Caco-2 (cell line): ENCODE measurements around the gene TOR1B. TPM values are rescaled to one million over a fixed set of nuclear protein-coding genes. Genes with fewer than 3 reads are reported as not detected.

Experiments
- BruUV-seq: library from RNA; stranded (reverse); fragments of 400-500 nt; replicated peaks from 2 replicates; lab custom pipeline; 2021; lab: Mats Ljungman, UMichigan
- CTCF ChIA-PET: fragments of 300-600 bp; sonication (Branson Sonifier 250); formaldehyde crosslinking; loops from one replicate; lab custom pipeline; 2022; ENCODE audit warnings: antibody characterized with exemption; lab: Charles Lee
- POLR2A ChIA-PET: fragments of 300-600 bp; sonication (Branson Sonifier 250); formaldehyde crosslinking; loops from one replicate; lab custom pipeline; 2022; ENCODE audit warnings: antibody characterized with exemption; lab: Charles Lee
- DNase-seq, 2 experiments: peaks; one replicate each; pipeline versions ENCODE4 v3.0.0 to v3.0.0-alpha.2; 2020 to 2022
- H3K27me3 ChIP-seq: replicated peaks from 2 replicates; pipeline ENCODE4 v1.6.0; 2011; ENCODE audit warnings: low read length; ENCODE audit not compliant: control insufficient read depth, insufficient read depth
- H3K36me3 ChIP-seq: 2 replicates; pipeline ENCODE4 v1.5.1; 2011; ENCODE audit warnings: low read length; ENCODE audit not compliant: control insufficient read depth, insufficient read depth
- H3K4me1 ChIP-seq: fragments of 250-450 bp; sonication (Bioruptor Pico); 2 replicates; pipeline ENCODE4 v1.5.1; 2020; ENCODE audit warnings: mild to moderate bottlenecking
- H3K4me3 ChIP-seq: 2 replicates; pipeline ENCODE4 v1.5.1; 2011; ENCODE audit warnings: low read depth, mild to moderate bottlenecking, control low read depth, low read length
- H3K9me3 ChIP-seq: fragments of 250-450 bp; sonication (Bioruptor Pico); 2 replicates; pipeline ENCODE4 v1.5.1; 2020; ENCODE audit warnings: mild to moderate bottlenecking, moderate library complexity
- H3K27ac Mint-ChIP-seq: one replicate; pipeline ENCODE4 v1.8.0; 2022; ENCODE audit warnings: mixed read lengths; ENCODE audit not compliant: unreplicated experiment
- H3K27me3 Mint-ChIP-seq: one replicate; pipeline ENCODE4 v1.8.0; 2022; ENCODE audit warnings: mixed read lengths; ENCODE audit not compliant: insufficient read depth, unreplicated experiment
- H3K36me3 Mint-ChIP-seq: one replicate; pipeline ENCODE4 v1.8.0; 2022; ENCODE audit warnings: mild to moderate bottlenecking, mixed read lengths; ENCODE audit not compliant: insufficient read depth, unreplicated experiment
- H3K4me1 Mint-ChIP-seq: one replicate; pipeline ENCODE4 v1.8.0; 2022; ENCODE audit warnings: low read depth, mixed read lengths; ENCODE audit not compliant: unreplicated experiment
- H3K4me3 Mint-ChIP-seq: one replicate; pipeline ENCODE4 v1.8.0; 2022; ENCODE audit warnings: mild to moderate bottlenecking, moderate library complexity, mixed read lengths; ENCODE audit not compliant: unreplicated experiment
- H3K9me3 Mint-ChIP-seq: one replicate; pipeline ENCODE4 v1.8.0; 2022; ENCODE audit warnings: mixed read lengths; ENCODE audit not compliant: unreplicated experiment
- CTCF ChIP-seq, 2 experiments: fragments of 200-600 bp in 1 of 2; IDR thresholded peaks; 1 replicate in 1 of 2; 2 replicates in 1 of 2; pipeline versions ENCODE4 v1.5.1 to v1.8.0; 2011 to 2022; ENCODE audit warnings: antibody characterized with exemption in 1 of 2, control low read depth in 1 of 2, inconsistent platforms in 1 of 2, low read depth in 1 of 2, low read length in 1 of 2, mild to moderate bottlenecking in 1 of 2, moderate library complexity in 1 of 2; ENCODE audit not compliant: insufficient read depth in 1 of 2, severe bottlenecking in 1 of 2, unreplicated experiment in 1 of 2
- intact Hi-C: fragments of 100-400 bp; cut with micrococcal nuclease; formaldehyde crosslinking; loops from one replicate; pipeline ENCODE4 v1.10.0; 2022; ENCODE audit not compliant: unreplicated experiment
- total RNA-seq: library from RNA; stranded (reverse); gene quantifications from 2 replicates; pipeline ENCODE4 v1.2.3, GENCODE V29; 2022

Gene TOR1B
- total RNA-seq, 1 experiment from 2014 or later = 22.8 TPM

- H3K4me3 ChIP-seq = peak overlapping the region; percentile 82
- H3K9me3 Mint-ChIP-seq = no peaks in the 10 kb centered on the region
- H3K27me3 Mint-ChIP-seq = no peaks in the 10 kb centered on the region
- H3K27ac Mint-ChIP-seq = peak overlapping the region; percentile 100
- BruUV-seq = no TSS peak
- intact Hi-C loops = no loop called here
- H3K4me3 Mint-ChIP-seq = peak overlapping the region; percentile 100
- POLR2A ChIA-PET = no interaction called here
- H3K36me3 Mint-ChIP-seq = peaks cover 31% of the 10 kb centered on the region
- H3K36me3 ChIP-seq = no peaks in the 10 kb centered on the region
- no peaks in the 10 kb centered on the region for H3K27me3 ChIP-seq
- no peaks in the 10 kb centered on the region for H3K9me3 ChIP-seq
- peaks cover 11% of the 10 kb centered on the region for H3K4me1 Mint-ChIP-seq
- TF ChIP-seq CTCF (IDR thresholded peaks at IDR 0.05; ENCODE audit: insufficient read depth in 1 of 2, low read depth in 1 of 2, low read length in 1 of 2, severe bottlenecking in 1 of 2, unreplicated experiment in 1 of 2) = no peak
- CTCF ChIA-PET = no interaction called here
- peaks cover 3% of the 10 kb centered on the region; the same call in 1 of the 2 replicates for H3K4me1 ChIP-seq
- no peak for DNase-seq
Measured at GRCh38 chr9:129836311-129837007, 33.5 kb downstream of the TOR1B start.

GRCh38 chr9:129838707-129839259 lies 35.8 kb downstream of the TOR1B start:
- Mint-ChIP-seq H3K27me3 (no peaks in the 10 kb centered on the region), H3K4me3 (no peak overlapping the region), H3K9me3 (no peaks in the 10 kb centered on the region), H3K4me1 (peaks cover 5% of the 10 kb centered on the region), H3K36me3 (peaks cover 13% of the 10 kb centered on the region), H3K27ac (no peak overlapping the region)
- Histone ChIP-seq H3K27me3 (no peaks in the 10 kb centered on the region), H3K36me3 (no peaks in the 10 kb centered on the region), H3K4me1 (peaks cover 3% of the 10 kb centered on the region; the same call in 1 of the 2 replicates), H3K9me3 (no peaks in the 10 kb centered on the region), H3K4me3 (no peak overlapping the region)
- intact Hi-C loops = no loop called here
- CTCF ChIA-PET = no interaction called here
- POLR2A ChIA-PET = no interaction called here
- BruUV-seq = no TSS peak
- TF ChIP-seq CTCF (IDR thresholded peaks at IDR 0.05; ENCODE audit: insufficient read depth in 1 of 2, low read depth in 1 of 2, low read length in 1 of 2, severe bottlenecking in 1 of 2, unreplicated experiment in 1 of 2) = no peak
- DNase-seq = no peak

GRCh38 chr9:129839324-129840023 lies 36.5 kb downstream of the TOR1B start:
- CTCF ChIA-PET = no interaction called here

More at GRCh38 chr9:129839324-129840023, 36.5 kb downstream of the TOR1B start:
- no peaks in the 10 kb centered on the region for H3K27me3 ChIP-seq
- DNase-seq = no peak
- POLR2A ChIA-PET = no interaction called here
- H3K9me3 ChIP-seq = no peaks in the 10 kb centered on the region
- TF ChIP-seq CTCF (IDR thresholded peaks at IDR 0.05; ENCODE audit: insufficient read depth in 1 of 2, low read depth in 1 of 2, low read length in 1 of 2, severe bottlenecking in 1 of 2, unreplicated experiment in 1 of 2) = no peak
- H3K36me3 ChIP-seq = no peaks in the 10 kb centered on the region
- Mint-ChIP-seq H3K4me3 (no peak overlapping the region), H3K4me1 (no peaks in the 10 kb centered on the region), H3K9me3 (no peaks in the 10 kb centered on the region), H3K36me3 (peaks cover 13% of the 10 kb centered on the region), H3K27me3 (no peaks in the 10 kb centered on the region), H3K27ac (no peak overlapping the region)
- intact Hi-C loops = no loop called here
- no TSS peak for BruUV-seq
- H3K4me1 ChIP-seq = no peaks in the 10 kb centered on the region
- no peak overlapping the region for H3K4me3 ChIP-seq
